ENCODE measurements around the gene TRAF2.

Gene TRAF2

GRCh38 chr9:136852664-136853595 lies 33.4 kb upstream of the TRAF2 start:
- in situ Hi-C loops (cut with HindIII; ENCODE audit: low sequenced_read_pairs), result no loop called here
- no peak for TF ChIP-seq CTCF (IDR thresholded peaks at IDR 0.05; ENCODE audit: low read depth, low read length)
- no peak overlapping the region for H3K4me3 ChIP-seq (ENCODE audit: low read depth, low read length)
- DNase-seq (ENCODE audit: low read depth, low spot score), result no peak

- in situ Hi-C loops (cut with HindIII; ENCODE audit: low sequenced_read_pairs), result no loop called here
These were observed 32.7 kb upstream of the TRAF2 start for GRCh38 chr9:136853596-136854112.

GRCh38 chr9:136854113-136854841 lies 32.0 kb upstream of the TRAF2 start:
- in situ Hi-C loops (cut with HindIII; ENCODE audit: low sequenced_read_pairs), result no loop called here
- no peak overlapping the region for H3K4me3 ChIP-seq (ENCODE audit: low read depth, low read length)
- no peak for DNase-seq (ENCODE audit: low read depth, low spot score)
- no peak for TF ChIP-seq CTCF (IDR thresholded peaks at IDR 0.05; ENCODE audit: low read depth, low read length)

More at GRCh38 chr9:136853596-136854112, 32.7 kb upstream of the TRAF2 start:
- H3K4me3 ChIP-seq (ENCODE audit: low read depth, low read length), result no peak overlapping the region
- TF ChIP-seq CTCF (IDR thresholded peaks at IDR 0.05; ENCODE audit: low read depth, low read length), result no peak
- no peak for DNase-seq (ENCODE audit: low read depth, low spot score)

- in situ Hi-C loops (cut with HindIII; ENCODE audit: low sequenced_read_pairs), result no loop called here
- no peak for TF ChIP-seq CTCF (IDR thresholded peaks at IDR 0.05; ENCODE audit: low read depth, low read length)
- no peak for DNase-seq (ENCODE audit: low read depth, low spot score)
- H3K4me3 ChIP-seq (ENCODE audit: low read depth, low read length), result no peak overlapping the region
These were observed 31.4 kb upstream of the TRAF2 start for GRCh38 chr9:136854842-136855460.

GRCh38 chr9:136855461-136856078 lies 30.7 kb upstream of the TRAF2 start:
- in situ Hi-C loops (cut with HindIII; ENCODE audit: low sequenced_read_pairs), result no loop called here
- no peak overlapping the region for H3K4me3 ChIP-seq (ENCODE audit: low read depth, low read length)
- TF ChIP-seq CTCF (IDR thresholded peaks at IDR 0.05; ENCODE audit: low read depth, low read length), result no peak
- DNase-seq (ENCODE audit: low read depth, low spot score), result no peak

GRCh38 chr9:136856079-136856476 lies 30.2 kb upstream of the TRAF2 start:
- DNase-seq (ENCODE audit: low read depth, low spot score), result no peak
- no peak overlapping the region for H3K4me3 ChIP-seq (ENCODE audit: low read depth, low read length)
- in situ Hi-C loops (cut with HindIII; ENCODE audit: low sequenced_read_pairs), result no loop called here
- TF ChIP-seq CTCF (IDR thresholded peaks at IDR 0.05; ENCODE audit: low read depth, low read length), result no peak

Measured in astrocyte of the spinal cord (primary cell).